Measurements from ENCODE around the gene DDX52. TPM values are rescaled to one million over a fixed set of nuclear protein-coding genes. Genes with fewer than 3 reads are reported as not detected.

Gene DDX52
- total RNA-seq, 1 donor from 2014 or later, result 55.1 TPM

GRCh38 chr17:37574427-37574826, 68.8 kb downstream of the DDX52 start:
- Histone ChIP-seq H3K27ac (ENCODE audit: low read depth, low read length) (no peak overlapping the region), H3K4me1 (ENCODE audit: insufficient read depth, low read length) (no peaks in the 10 kb centered on the region), H3K79me2 (ENCODE audit: insufficient read depth, low read length) (no peaks in the 10 kb centered on the region), H3K9me3 (ENCODE audit: insufficient read depth, low read depth, low read length) (no peaks in the 10 kb centered on the region), H3K4me2 (ENCODE audit: low read length) (no peak overlapping the region), H4K20me1 (ENCODE audit: insufficient read depth, low read length) (no peaks in the 10 kb centered on the region), H3K27me3 (ENCODE audit: insufficient read depth, low read length) (no peaks in the 10 kb centered on the region), H3K4me3 (ENCODE audit: insufficient read depth, low read depth, low read length) (no peak overlapping the region), H3K9ac (ENCODE audit: low read length) (no peak overlapping the region), H2AFZ (ENCODE audit: low read depth, low read length) (no peak overlapping the region), H3K36me3 (ENCODE audit: insufficient read depth, low read length) (peaks cover 33% of the 10 kb centered on the region)
- DNase-seq (ENCODE audit: low read depth) (no peak), FAIRE-seq (no peak)
- no peak for TF ChIP-seq EZH2 (IDR thresholded peaks at IDR 0.05; ENCODE audit: insufficient read depth, low read length)
- no peak for TF ChIP-seq CTCF (IDR thresholded peaks at IDR 0.05; ENCODE audit: insufficient read depth, low read depth, low read length)
- H3K27ac Mint-ChIP-seq (ENCODE audit: unreplicated experiment), result no peak overlapping the region
- peaks cover 3% of the 10 kb centered on the region for H3K9me3 Mint-ChIP-seq (ENCODE audit: unreplicated experiment)
- H3K4me1 Mint-ChIP-seq (ENCODE audit: low read depth, unreplicated experiment), result no peaks in the 10 kb centered on the region
- H3K36me3 Mint-ChIP-seq (ENCODE audit: low read depth, unreplicated experiment), result peaks cover 10% of the 10 kb centered on the region
- H3K27me3 Mint-ChIP-seq (ENCODE audit: low read depth, unreplicated experiment), result no peaks in the 10 kb centered on the region
- H3K4me3 Mint-ChIP-seq (ENCODE audit: unreplicated experiment), result no peak overlapping the region

- Histone ChIP-seq H3K79me2 (ENCODE audit: insufficient read depth, low read length) (no peaks in the 10 kb centered on the region), H3K4me2 (ENCODE audit: low read length) (no peak overlapping the region), H3K4me1 (ENCODE audit: insufficient read depth, low read length) (peaks cover 4% of the 10 kb centered on the region), H3K27me3 (ENCODE audit: insufficient read depth, low read length) (no peaks in the 10 kb centered on the region), H3K27ac (ENCODE audit: low read depth, low read length) (no peak overlapping the region), H3K4me3 (ENCODE audit: insufficient read depth, low read depth, low read length) (no peak overlapping the region), H3K9me3 (ENCODE audit: insufficient read depth, low read depth, low read length) (no peaks in the 10 kb centered on the region), H3K9ac (ENCODE audit: low read length) (no peak overlapping the region), H2AFZ (ENCODE audit: low read depth, low read length) (no peak overlapping the region), H4K20me1 (ENCODE audit: insufficient read depth, low read length) (peaks cover 3% of the 10 kb centered on the region), H3K36me3 (ENCODE audit: insufficient read depth, low read length) (peaks cover 42% of the 10 kb centered on the region)
- Mint-ChIP-seq H3K36me3 (ENCODE audit: low read depth, unreplicated experiment) (peaks cover 16% of the 10 kb centered on the region), H3K9me3 (ENCODE audit: unreplicated experiment) (peaks cover 3% of the 10 kb centered on the region), H3K4me1 (ENCODE audit: low read depth, unreplicated experiment) (no peaks in the 10 kb centered on the region), H3K4me3 (ENCODE audit: unreplicated experiment) (no peak overlapping the region), H3K27me3 (ENCODE audit: low read depth, unreplicated experiment) (no peaks in the 10 kb centered on the region), H3K27ac (ENCODE audit: unreplicated experiment) (no peak overlapping the region)
- no peak for FAIRE-seq
- DNase-seq (ENCODE audit: low read depth), result peak; percentile 22
- no peak for TF ChIP-seq CTCF (IDR thresholded peaks at IDR 0.05; ENCODE audit: insufficient read depth, low read depth, low read length)
- no peak for TF ChIP-seq EZH2 (IDR thresholded peaks at IDR 0.05; ENCODE audit: insufficient read depth, low read length)
These were observed 71.6 kb downstream of the DDX52 start for GRCh38 chr17:37571674-37572073.

- Histone ChIP-seq H4K20me1 (ENCODE audit: insufficient read depth, low read length) (peaks cover 3% of the 10 kb centered on the region), H2AFZ (ENCODE audit: low read depth, low read length) (no peak overlapping the region), H3K4me2 (ENCODE audit: low read length) (no peak overlapping the region), H3K9me3 (ENCODE audit: insufficient read depth, low read depth, low read length) (no peaks in the 10 kb centered on the region), H3K79me2 (ENCODE audit: insufficient read depth, low read length) (no peaks in the 10 kb centered on the region), H3K36me3 (ENCODE audit: insufficient read depth, low read length) (peaks cover 44% of the 10 kb centered on the region), H3K27ac (ENCODE audit: low read depth, low read length) (no peak overlapping the region), H3K4me1 (ENCODE audit: insufficient read depth, low read length) (peaks cover 4% of the 10 kb centered on the region), H3K9ac (ENCODE audit: low read length) (no peak overlapping the region), H3K4me3 (ENCODE audit: insufficient read depth, low read depth, low read length) (no peak overlapping the region), H3K27me3 (ENCODE audit: insufficient read depth, low read length) (no peaks in the 10 kb centered on the region)
- H3K9me3 Mint-ChIP-seq (ENCODE audit: unreplicated experiment), result peaks cover 3% of the 10 kb centered on the region
- TF ChIP-seq CTCF (IDR thresholded peaks at IDR 0.05; ENCODE audit: insufficient read depth, low read depth, low read length) (peak; percentile 51), EZH2 (IDR thresholded peaks at IDR 0.05; ENCODE audit: insufficient read depth, low read length) (no peak)
- FAIRE-seq (no peak), DNase-seq (ENCODE audit: low read depth) (peak; percentile 51)
- H3K27ac Mint-ChIP-seq (ENCODE audit: unreplicated experiment), result no peak overlapping the region
- H3K27me3 Mint-ChIP-seq (ENCODE audit: low read depth, unreplicated experiment), result no peaks in the 10 kb centered on the region
- no peaks in the 10 kb centered on the region for H3K4me1 Mint-ChIP-seq (ENCODE audit: low read depth, unreplicated experiment)
- H3K4me3 Mint-ChIP-seq (ENCODE audit: unreplicated experiment), result no peak overlapping the region
- H3K36me3 Mint-ChIP-seq (ENCODE audit: low read depth, unreplicated experiment), result peaks cover 16% of the 10 kb centered on the region
These were observed 72.6 kb downstream of the DDX52 start for GRCh38 chr17:37570527-37571093.
